ENCODE results near the gene FAM20A.

DNA sequence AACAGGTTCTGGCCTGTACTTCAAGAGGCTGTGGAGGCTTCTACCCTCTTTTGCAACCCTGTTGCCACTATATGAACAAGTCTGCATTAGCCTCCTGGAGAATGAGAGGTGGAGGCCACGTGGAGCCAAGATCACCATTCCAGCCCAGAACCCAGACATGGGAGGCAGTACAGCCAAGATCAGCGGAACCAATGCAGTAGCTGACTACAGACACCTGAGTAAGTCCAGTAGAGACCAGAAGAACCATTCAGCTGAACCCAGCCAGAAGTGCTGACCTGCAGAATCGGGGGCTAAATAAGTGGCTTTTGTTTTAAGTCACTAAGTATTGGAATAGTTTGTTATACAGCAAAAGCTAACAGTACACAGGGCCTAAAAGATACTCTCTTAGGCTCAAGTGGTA, 12.1 kb downstream of the FAM20A start:
- no peak for TF ChIP-seq EZH2 (IDR thresholded peaks at IDR 0.05; ENCODE audit: insufficient read depth, poor library complexity, severe bottlenecking)
- no peak for TF ChIP-seq EZH2phosphoT487 (IDR thresholded peaks at IDR 0.05; ENCODE audit: insufficient read depth, low read depth)

Data from GM23248 (cell line).